ENCODE results near the gene FAM107B.

GRCh38 chr10:14698829-14699170 is 75.9 kb downstream of the FAM107B start:
- no peak for TF ChIP-seq CTCF (IDR thresholded peaks at IDR 0.05)
- TF ChIP-seq EZH2phosphoT487 (IDR thresholded peaks at IDR 0.05), result no peak

All from neural progenitor cell (in vitro differentiated cells).